ENCODE data around the gene CMBL. TPM values are rescaled to one million over a fixed set of nuclear protein-coding genes. Genes with fewer than 3 reads are reported as not detected.
A peak's percentile ranks its signal among the peaks of the same experiment; 100 is the strongest.
"Not testable (repeated sequence)": the region's sequence is repeated elsewhere in the genome, so short reads cannot be mapped to it uniquely, and the experiment has no call there.

Gene CMBL
- total RNA-seq, 1 donor: 8.2 TPM

- DNase-seq (ENCODE audit: low read depth): no peak
- no peak overlapping the region for H3K4me3 ChIP-seq (ENCODE audit: low read depth, low read length)
- TF ChIP-seq, protein P1, sequence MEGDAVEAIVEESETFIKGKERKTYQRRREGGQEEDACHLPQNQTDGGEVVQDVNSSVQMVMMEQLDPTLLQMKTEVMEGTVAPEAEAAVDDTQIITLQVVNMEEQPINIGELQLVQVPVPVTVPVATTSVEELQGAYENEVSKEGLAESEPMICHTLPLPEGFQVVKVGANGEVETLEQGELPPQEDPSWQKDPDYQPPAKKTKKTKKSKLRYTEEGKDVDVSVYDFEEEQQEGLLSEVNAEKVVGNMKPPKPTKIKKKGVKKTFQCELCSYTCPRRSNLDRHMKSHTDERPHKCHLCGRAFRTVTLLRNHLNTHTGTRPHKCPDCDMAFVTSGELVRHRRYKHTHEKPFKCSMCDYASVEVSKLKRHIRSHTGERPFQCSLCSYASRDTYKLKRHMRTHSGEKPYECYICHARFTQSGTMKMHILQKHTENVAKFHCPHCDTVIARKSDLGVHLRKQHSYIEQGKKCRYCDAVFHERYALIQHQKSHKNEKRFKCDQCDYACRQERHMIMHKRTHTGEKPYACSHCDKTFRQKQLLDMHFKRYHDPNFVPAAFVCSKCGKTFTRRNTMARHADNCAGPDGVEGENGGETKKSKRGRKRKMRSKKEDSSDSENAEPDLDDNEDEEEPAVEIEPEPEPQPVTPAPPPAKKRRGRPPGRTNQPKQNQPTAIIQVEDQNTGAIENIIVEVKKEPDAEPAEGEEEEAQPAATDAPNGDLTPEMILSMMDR (IDR thresholded peaks at IDR 0.05; ENCODE audit: insufficient read depth, low read depth, low read length): no peak
These were observed 29.7 kb downstream of the CMBL start for GRCh38 chr5:10277773-10278630.

GRCh38 chr5:10276691-10277090 lies 31.0 kb downstream of the CMBL start:
- H3K4me3 ChIP-seq (ENCODE audit: low read depth, low read length): no peak overlapping the region
- no peak for DNase-seq (ENCODE audit: low read depth)
- TF ChIP-seq, protein P1 (IDR thresholded peaks at IDR 0.05; ENCODE audit: insufficient read depth, low read depth, low read length): no peak

DNA sequence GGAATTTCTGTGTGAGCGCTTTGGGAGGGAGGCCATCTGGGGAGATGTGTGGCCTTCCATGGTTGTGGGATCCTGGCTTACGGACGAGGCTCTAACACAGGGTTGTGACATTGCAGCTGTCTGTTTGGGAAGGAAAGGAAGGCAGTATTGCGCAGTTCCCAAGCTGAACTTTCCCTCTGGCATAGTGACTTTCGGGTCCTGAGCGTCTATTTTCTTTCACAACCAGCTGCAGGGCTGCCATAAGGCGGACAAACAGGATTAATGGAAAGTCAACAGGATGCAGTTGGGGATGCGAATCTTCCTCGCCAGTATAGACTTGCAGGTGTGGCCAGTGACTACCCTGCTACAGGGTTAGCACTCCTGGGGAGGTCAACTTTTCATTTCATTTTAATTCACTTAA lies 31.7 kb downstream of the CMBL start:
- TF ChIP-seq, protein P1 (IDR thresholded peaks at IDR 0.05; ENCODE audit: insufficient read depth, low read depth, low read length): no peak
- H3K4me3 ChIP-seq (ENCODE audit: low read depth, low read length): no peak overlapping the region
- DNase-seq (ENCODE audit: low read depth): peak; percentile 76

- no peak overlapping the region for H3K4me3 ChIP-seq (ENCODE audit: low read depth, low read length)
- TF ChIP-seq, protein P1 (IDR thresholded peaks at IDR 0.05; ENCODE audit: insufficient read depth, low read depth, low read length): no peak
- no peak for DNase-seq (ENCODE audit: low read depth)
These were observed 32.2 kb downstream of the CMBL start for GRCh38 chr5:10275460-10275859.

DNA sequence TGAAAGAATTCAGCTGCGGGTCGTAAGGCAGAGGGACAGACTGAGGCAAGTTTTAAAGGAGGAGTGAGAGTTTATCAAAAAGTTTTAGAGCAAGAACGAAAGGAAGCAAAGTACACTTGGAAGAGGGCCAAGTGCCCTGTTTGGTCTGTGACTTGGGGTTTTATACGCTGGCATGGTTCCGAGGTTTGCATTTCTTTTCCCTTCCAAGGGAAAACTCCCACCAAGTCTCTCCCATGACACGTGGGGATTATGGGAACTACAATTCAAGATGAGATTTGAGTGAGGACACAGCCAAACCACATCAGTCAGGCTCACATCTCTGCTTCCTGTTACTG lies 34.9 kb downstream of the CMBL start:
- not testable (repeated sequence) for DNase-seq (ENCODE audit: low read depth); H3K4me3 ChIP-seq (ENCODE audit: low read depth, low read length)

- no peak overlapping the region for H3K4me3 ChIP-seq (ENCODE audit: low read depth, low read length)
- DNase-seq (ENCODE audit: low read depth): no peak
- TF ChIP-seq, protein P1 (IDR thresholded peaks at IDR 0.05; ENCODE audit: insufficient read depth, low read depth, low read length): no peak
These were observed 35.4 kb downstream of the CMBL start for GRCh38 chr5:10272053-10272874.

GRCh38 chr5:10268100-10268499 lies 39.6 kb downstream of the CMBL start:
- TF ChIP-seq, protein P1 (IDR thresholded peaks at IDR 0.05; ENCODE audit: insufficient read depth, low read depth, low read length): no peak
- DNase-seq (ENCODE audit: low read depth): no peak
- H3K4me3 ChIP-seq (ENCODE audit: low read depth, low read length): no peak overlapping the region
